Measurements from ENCODE around the gene DCLRE1C. TPM values are rescaled to one million over a fixed set of nuclear protein-coding genes. Genes with fewer than 3 reads are reported as not detected.

Gene DCLRE1C
- total RNA-seq, 2 experiments from 2014 or later: 50.2 to 81.3 TPM

- no peaks in the 10 kb centered on the region for H3K79me2 ChIP-seq (ENCODE audit: insufficient read depth, low read depth, low read length)
- POLR2A ChIA-PET: interaction anchor here (2.4 kb wide), 1 partner anchor 17 kb away, joined by 9 read pairs; the partner anchor contains the start of gene SUV39H2
- CTCF ChIA-PET (ENCODE audit: unreplicated experiment): no interaction called here
Measured at GRCh38 chr10:14860791-14861190, 93.1 kb downstream of the DCLRE1C start.

GRCh38 chr10:14859775-14860174, 94.1 kb downstream of the DCLRE1C start:
- Histone ChIP-seq H3K4me2 (ENCODE audit: low read length) (no peak overlapping the region), H3K4me1 (ENCODE audit: insufficient read depth, low read length, poor library complexity, severe bottlenecking) (peaks cover 22% of the 10 kb centered on the region), H2AFZ (ENCODE audit: low read length) (no peak overlapping the region), H3K27ac (ENCODE audit: low read depth, low read length, poor library complexity, severe bottlenecking) (no peak overlapping the region), H3K9me2 (ENCODE audit: insufficient read depth, low read length) (no peaks in the 10 kb centered on the region), H3K79me2 (ENCODE audit: insufficient read depth, low read depth, low read length) (no peaks in the 10 kb centered on the region), H3K9me3 (ENCODE audit: low read length) (no peaks in the 10 kb centered on the region), H3K36me3 (ENCODE audit: insufficient read depth, low read length) (peaks cover 83% of the 10 kb centered on the region), H4K20me1 (ENCODE audit: insufficient read depth, low read length) (no peaks in the 10 kb centered on the region), H3K4me3 (ENCODE audit: low read depth, low read length, poor library complexity, severe bottlenecking) (no peak overlapping the region)
- TF ChIP-seq EZH2phosphoT487 (IDR thresholded peaks at IDR 0.05; ENCODE audit: borderline replicate concordance, low read depth, low read length) (no peak), CTCF (conservative IDR thresholded peaks at IDR 0.05; ENCODE audit: low read length) (no peak)
- BruUV-seq (replicated peaks): no TSS peak
- DNase-seq (ENCODE audit: low spot score): no peak
- POLR2A ChIA-PET: interaction anchor here (1.3 to 2.4 kb wide), 3 partner anchors 12 to 97 kb away, joined by 3 to 9 read pairs (median 4); partner anchors contain the start of gene SUV39H2
- CTCF ChIA-PET (ENCODE audit: unreplicated experiment): no interaction called here
- intact Hi-C loops (cut with micrococcal nuclease; ENCODE audit: unreplicated experiment): loop anchor here (5.0 kb wide), 1 partner anchor 53 kb away; no protein-coding TSS in a partner anchor

More at GRCh38 chr10:14860791-14861190, 93.1 kb downstream of the DCLRE1C start:
- H4K20me1 ChIP-seq (ENCODE audit: insufficient read depth, low read length): no peaks in the 10 kb centered on the region
- no peak overlapping the region for H2AFZ ChIP-seq (ENCODE audit: low read length)
- H3K36me3 ChIP-seq (ENCODE audit: insufficient read depth, low read length): peaks cover 75% of the 10 kb centered on the region
- no peak overlapping the region for H3K4me2 ChIP-seq (ENCODE audit: low read length)
- intact Hi-C loops (cut with micrococcal nuclease; ENCODE audit: unreplicated experiment): loop anchor here (5.0 kb wide), 1 partner anchor 52 kb away; no protein-coding TSS in a partner anchor
- no peak for TF ChIP-seq EZH2phosphoT487 (IDR thresholded peaks at IDR 0.05; ENCODE audit: borderline replicate concordance, low read depth, low read length)
- TF ChIP-seq CTCF (conservative IDR thresholded peaks at IDR 0.05; ENCODE audit: low read length): no peak
- H3K27ac ChIP-seq (ENCODE audit: low read depth, low read length, poor library complexity, severe bottlenecking): no peak overlapping the region
- no peaks in the 10 kb centered on the region for H3K9me3 ChIP-seq (ENCODE audit: low read length)
- no TSS peak for BruUV-seq (replicated peaks)
- H3K4me1 ChIP-seq (ENCODE audit: insufficient read depth, low read length, poor library complexity, severe bottlenecking): peaks cover 22% of the 10 kb centered on the region
- no peak for DNase-seq (ENCODE audit: low spot score)
- no peak overlapping the region for H3K4me3 ChIP-seq (ENCODE audit: low read depth, low read length, poor library complexity, severe bottlenecking)
- H3K9me2 ChIP-seq (ENCODE audit: insufficient read depth, low read length): no peaks in the 10 kb centered on the region

GRCh38 chr10:14859043-14859442, 94.9 kb downstream of the DCLRE1C start:
- H3K79me2 ChIP-seq (ENCODE audit: insufficient read depth, low read depth, low read length): no peaks in the 10 kb centered on the region
- BruUV-seq (replicated peaks): no TSS peak
- peak overlapping the region; percentile 16 for H3K27ac ChIP-seq (ENCODE audit: low read depth, low read length, poor library complexity, severe bottlenecking)

More at GRCh38 chr10:14859043-14859442, 94.9 kb downstream of the DCLRE1C start:
- no peak for TF ChIP-seq CTCF (conservative IDR thresholded peaks at IDR 0.05; ENCODE audit: low read length)
- TF ChIP-seq EZH2phosphoT487 (IDR thresholded peaks at IDR 0.05; ENCODE audit: borderline replicate concordance, low read depth, low read length): no peak
- Histone ChIP-seq H3K4me3 (ENCODE audit: low read depth, low read length, poor library complexity, severe bottlenecking) (no peak overlapping the region), H3K9me2 (ENCODE audit: insufficient read depth, low read length) (no peaks in the 10 kb centered on the region), H3K36me3 (ENCODE audit: insufficient read depth, low read length) (peaks cover 86% of the 10 kb centered on the region), H3K4me1 (ENCODE audit: insufficient read depth, low read length, poor library complexity, severe bottlenecking) (peaks cover 22% of the 10 kb centered on the region), H3K9me3 (ENCODE audit: low read length) (no peaks in the 10 kb centered on the region), H3K4me2 (ENCODE audit: low read length) (peak overlapping the region; percentile 30; the same call in 1 of the 2 replicates), H4K20me1 (ENCODE audit: insufficient read depth, low read length) (no peaks in the 10 kb centered on the region), H2AFZ (ENCODE audit: low read length) (no peak overlapping the region)
- ChIA-PET POLR2A (interaction anchor here (1.0 to 2.4 kb wide), 4 partner anchors 8 to 98 kb away, joined by 3 to 9 read pairs (median 5); partner anchors contain the start of gene SUV39H2), CTCF (ENCODE audit: unreplicated experiment) (no interaction called here)
- DNase-seq (ENCODE audit: low spot score): no peak
- intact Hi-C loops (cut with micrococcal nuclease; ENCODE audit: unreplicated experiment): no loop called here

All from OCI-LY7 (cell line).